K562 (cell line): ENCODE measurements around the gene ACP5. TPM values are rescaled to one million over a fixed set of nuclear protein-coding genes. Genes with fewer than 3 reads are reported as not detected.
A peak's percentile ranks its signal among the peaks of the same experiment; 100 is the strongest.

Source experiments
- ATF7 ChIP-seq: fragments of 450-650 bp; IDR thresholded peaks from 2 replicates; pipeline ENCODE4 v1.7.1; 2014; ENCODE audit warnings: mild to moderate bottlenecking, moderate library complexity
- CREB3L1 ChIP-seq: fragments of 450-650 bp; IDR thresholded peaks from 2 replicates; pipeline ENCODE4 v1.6.1; 2014; ENCODE audit warnings: low read depth, mild to moderate bottlenecking, moderate library complexity, borderline replicate concordance
- EHMT2 ChIP-seq: fragments of 450-650 bp; IDR thresholded peaks from 2 replicates; pipeline ENCODE4 v1.6.1; 2018; ENCODE audit warnings: antibody characterized with exemption
- FOXK2 ChIP-seq, 2 experiments: fragments of 450-650 bp; IDR thresholded peaks in 1 of 2; conservative IDR thresholded peaks in 1 of 2; 2 replicates each; pipeline ENCODE4 v1.6.1; 2016; ENCODE audit warnings: low read depth in 2 of 2, mild to moderate bottlenecking in 1 of 2
- NKRF ChIP-seq: fragments of 450-650 bp; IDR thresholded peaks from 2 replicates; pipeline ENCODE4 v1.6.1; 2016; ENCODE audit warnings: borderline replicate concordance
- PCBP1 ChIP-seq: fragments of 200-400 bp; formaldehyde crosslinking; IDR thresholded peaks from 2 replicates; pipeline ENCODE4 v1.6.1; 2018; ENCODE audit warnings: mild to moderate bottlenecking, low read depth, low read length; ENCODE audit not compliant: poor library complexity, severe bottlenecking
- PHF20 ChIP-seq: fragments of 450-650 bp; IDR thresholded peaks from 2 replicates; pipeline ENCODE4 v1.6.1; 2018; ENCODE audit not compliant: partially characterized antibody
- POLR2A ChIP-seq: fragments of 450-650 bp; conservative IDR thresholded peaks from 2 replicates; pipeline ENCODE4 v1.6.1; 2016
- POLR3G ChIP-seq: IDR thresholded peaks from 2 replicates; pipeline ENCODE4 v1.6.1; 2011; ENCODE audit not compliant: insufficient read length, insufficient replicate concordance; ENCODE audit errors: extremely low read depth
- PPARD ChIP-seq: fragments of 250-450 bp; sonication (Bioruptor Pico); IDR thresholded peaks from 2 replicates; pipeline ENCODE4 v1.8.0; 2022; ENCODE audit warnings: inconsistent platforms, mild to moderate bottlenecking, moderate library complexity
- PTTG1 ChIP-seq: fragments of 450-650 bp; IDR thresholded peaks from 2 replicates; pipeline ENCODE4 v1.6.1; 2016; ENCODE audit warnings: low read depth, mild to moderate bottlenecking, missing genetic modification characterization, missing compliant biosample characterization
- PYGO2 ChIP-seq: fragments of 450-650 bp; IDR thresholded peaks from 2 replicates; pipeline ENCODE4 v1.6.1; 2016; ENCODE audit warnings: mild to moderate bottlenecking, missing genetic modification characterization, moderate library complexity, missing compliant biosample characterization
- SNIP1 ChIP-seq: fragments of 450-650 bp; IDR thresholded peaks from 2 replicates; pipeline ENCODE4 v1.7.1; 2017; ENCODE audit warnings: low read depth, mild to moderate bottlenecking
- STAG1 ChIP-seq: sonication (generic); formaldehyde crosslinking; IDR thresholded peaks from 2 replicates; pipeline ENCODE4 v1.5.0; 2020; ENCODE audit warnings: missing genetic modification reagents, borderline replicate concordance
- TAF1 ChIP-seq: IDR thresholded peaks from 2 replicates; pipeline ENCODE4 v1.6.1; 2011; ENCODE audit warnings: mild to moderate bottlenecking, low read length, moderate library complexity; ENCODE audit not compliant: insufficient read depth, control insufficient read depth, severe bottlenecking; ENCODE audit errors: extremely low read depth
- THRAP3 ChIP-seq: fragments of 450-650 bp; IDR thresholded peaks from 2 replicates; pipeline ENCODE4 v1.6.1; 2016; ENCODE audit warnings: mild to moderate bottlenecking, inconsistent platforms, borderline replicate concordance
- ZNF354B ChIP-seq: fragments of 250-450 bp; sonication (Bioruptor Pico); IDR thresholded peaks from 2 replicates; pipeline ENCODE4 v1.4.0; 2020
- polyA plus RNA-seq, 8 experiments: library from polyadenylated mRNA; depleted of rRNA in 4 of 8; stranded (reverse) in 5 of 8; unstranded in 3 of 8; fragments of >200 nt; fragmentation: Nextera tagmentation in 2 of 8; fragmentation: Illumina TruSeq in 1 of 8; extraction: Ambion mirVana in 2 of 8; extraction: Trizol in 1 of 8; gene quantifications; 2 replicates each; pipeline versions ENCODE4 v1.2.1 to v1.2.3, GENCODE V29; 2011 to 2014; ENCODE audit warnings: inconsistent platforms in 1 of 8, missing spikeins in 1 of 8
- total RNA-seq, 7 experiments: library from RNA; depleted of rRNA in 6 of 7; stranded (reverse); fragments of >200 nt in 6 of 7; fragmentation: Illumina TruSeq in 2 of 7; extraction: Trizol in 2 of 7; gene quantifications; 2 replicates each; pipeline versions ENCODE4 v1.2.1 to v1.2.3, GENCODE V29; 2011 to 2021; ENCODE audit warnings: low replicate concordance in 1 of 7
- TF ChIP-seq, protein P1 (sequence below): fragments of 200-800 bp; sonication (Bioruptor generic); IDR thresholded peaks from 2 replicates; pipeline ENCODE4 v1.6.1; 2017; ENCODE audit warnings: missing genetic modification characterization, missing compliant biosample characterization
- TF ChIP-seq, protein P2 (sequence below): sonication (generic); formaldehyde crosslinking; IDR thresholded peaks from 2 replicates; pipeline ENCODE4 v1.8.0; 2022; ENCODE audit warnings: missing genetic modification reagents, mild to moderate bottlenecking, borderline replicate concordance

Gene ACP5
- total and polyA plus RNA-seq, 9 of the 15 experiments (the other 6 are each of a cell fraction or from before 2014, with no cell fraction given) = 0.06 to 1.1 (median 0.31) TPM; not detected in 1

- TF ChIP-seq POLR2A = peak; percentile 72
- no peak for TF ChIP-seq STAG1
- TF ChIP-seq, protein P1, sequence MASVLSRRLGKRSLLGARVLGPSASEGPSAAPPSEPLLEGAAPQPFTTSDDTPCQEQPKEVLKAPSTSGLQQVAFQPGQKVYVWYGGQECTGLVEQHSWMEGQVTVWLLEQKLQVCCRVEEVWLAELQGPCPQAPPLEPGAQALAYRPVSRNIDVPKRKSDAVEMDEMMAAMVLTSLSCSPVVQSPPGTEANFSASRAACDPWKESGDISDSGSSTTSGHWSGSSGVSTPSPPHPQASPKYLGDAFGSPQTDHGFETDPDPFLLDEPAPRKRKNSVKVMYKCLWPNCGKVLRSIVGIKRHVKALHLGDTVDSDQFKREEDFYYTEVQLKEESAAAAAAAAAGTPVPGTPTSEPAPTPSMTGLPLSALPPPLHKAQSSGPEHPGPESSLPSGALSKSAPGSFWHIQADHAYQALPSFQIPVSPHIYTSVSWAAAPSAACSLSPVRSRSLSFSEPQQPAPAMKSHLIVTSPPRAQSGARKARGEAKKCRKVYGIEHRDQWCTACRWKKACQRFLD = peak; percentile 41; the same call in 1 of the 2 replicates
- TF ChIP-seq POLR3G = no peak
- 0 out of 4 replicates have a peak, but pooled peaks have one; percentile 12 to 29 for TF ChIP-seq FOXK2 (conservative IDR thresholded peaks at IDR 0.05 in 1 of 2, IDR thresholded peaks at IDR 0.05 in 1 of 2; ENCODE audit: low read depth in 2 of 2)
- peak; percentile 75 for TF ChIP-seq TAF1
- no peak for TF ChIP-seq THRAP3
- TF ChIP-seq PCBP1 = no peak
- TF ChIP-seq, protein P2, sequence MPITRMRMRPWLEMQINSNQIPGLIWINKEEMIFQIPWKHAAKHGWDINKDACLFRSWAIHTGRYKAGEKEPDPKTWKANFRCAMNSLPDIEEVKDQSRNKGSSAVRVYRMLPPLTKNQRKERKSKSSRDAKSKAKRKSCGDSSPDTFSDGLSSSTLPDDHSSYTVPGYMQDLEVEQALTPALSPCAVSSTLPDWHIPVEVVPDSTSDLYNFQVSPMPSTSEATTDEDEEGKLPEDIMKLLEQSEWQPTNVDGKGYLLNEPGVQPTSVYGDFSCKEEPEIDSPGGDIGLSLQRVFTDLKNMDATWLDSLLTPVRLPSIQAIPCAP = no peak
- TF ChIP-seq ATF7 = peak; percentile 99
- TF ChIP-seq PPARD (CRISPR knock-in tag) = no peak
- no peak for TF ChIP-seq PTTG1 (tag)
- no peak for TF ChIP-seq ZNF354B (CRISPR knock-in tag)
- TF ChIP-seq PYGO2 (tag) = no peak
- no peak for TF ChIP-seq NKRF
- TF ChIP-seq PHF20 = peak; percentile 73
- TF ChIP-seq CREB3L1 = peak; percentile 15; the same call in 1 of the 2 replicates
- no peak for TF ChIP-seq EHMT2
- TF ChIP-seq SNIP1 = no peak
Observed at GRCh38 chr19:11535792-11536595, 41.5 kb downstream of the ACP5 start (continued).
